ENCODE results near the gene ZYX. TPM values are rescaled to one million over a fixed set of nuclear protein-coding genes. Genes with fewer than 3 reads are reported as not detected.

Gene ZYX
- total and polyA plus RNA-seq, 9 of the 15 experiments (the other 6 are each of a cell fraction or from before 2014, with no cell fraction given): 1.8 to 130 (median 15.7) TPM

DNA sequence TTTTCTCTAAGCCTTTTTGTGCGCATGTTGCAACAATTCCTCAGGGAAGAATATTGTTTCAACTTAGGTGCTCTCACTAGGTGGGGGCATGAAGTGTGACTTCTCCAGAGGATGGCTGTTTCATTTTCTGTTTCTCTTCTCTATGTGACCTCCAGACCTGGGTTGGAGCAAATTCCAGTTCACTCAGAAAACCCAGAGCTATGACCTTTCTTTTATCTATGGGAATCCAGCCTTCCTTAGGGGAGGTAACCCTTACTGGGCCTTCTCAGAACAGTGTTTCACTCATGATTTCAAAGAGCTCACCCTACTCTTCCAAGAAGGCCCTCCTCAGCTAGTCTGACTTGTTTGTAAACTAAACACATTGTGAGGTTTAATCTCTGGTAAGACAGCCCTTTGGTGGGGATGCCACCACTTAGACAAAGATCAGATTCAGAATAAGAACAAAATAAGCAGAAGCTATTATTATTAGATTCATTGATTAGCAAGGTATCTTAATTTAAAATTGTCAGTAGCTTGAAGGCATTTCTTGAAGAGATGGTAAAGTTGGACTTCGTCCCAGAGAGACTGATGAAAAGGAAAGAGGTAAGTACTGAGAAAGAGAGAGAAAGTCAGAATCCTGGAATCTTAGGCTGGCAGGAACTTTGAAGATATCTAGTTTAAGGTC is 45.5 kb downstream of the ZYX start (continued):
- no peak for TF ChIP-seq ELF1 (tag; IDR thresholded peaks at IDR 0.05)
- no peak for TF ChIP-seq HDAC8 (tag; IDR thresholded peaks at IDR 0.05)
- no peak for TF ChIP-seq NFIX (CRISPR knock-in tag; IDR thresholded peaks at IDR 0.05; ENCODE audit: low read depth)
- TF ChIP-seq NELFE (IDR thresholded peaks at IDR 0.05; ENCODE audit: insufficient read depth, insufficient read length): no peak
- no peak for TF ChIP-seq TSC22D4 (tag; IDR thresholded peaks at IDR 0.05)
- TF ChIP-seq CBFA2T2 (conservative IDR thresholded peaks at IDR 0.05): peak; percentile 83
- TF ChIP-seq NCOA4 (IDR thresholded peaks at IDR 0.05; ENCODE audit: partially characterized antibody): no peak
- no peak for TF ChIP-seq MGA (IDR thresholded peaks at IDR 0.05)
- no peak for TF ChIP-seq ZNF75A (CRISPR knock-in tag; IDR thresholded peaks at IDR 0.05)
- TF ChIP-seq, protein P1, sequence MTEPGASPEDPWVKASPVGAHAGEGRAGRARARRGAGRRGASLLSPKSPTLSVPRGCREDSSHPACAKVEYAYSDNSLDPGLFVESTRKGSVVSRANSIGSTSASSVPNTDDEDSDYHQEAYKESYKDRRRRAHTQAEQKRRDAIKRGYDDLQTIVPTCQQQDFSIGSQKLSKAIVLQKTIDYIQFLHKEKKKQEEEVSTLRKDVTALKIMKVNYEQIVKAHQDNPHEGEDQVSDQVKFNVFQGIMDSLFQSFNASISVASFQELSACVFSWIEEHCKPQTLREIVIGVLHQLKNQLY (CRISPR knock-in tag; conservative IDR thresholded peaks at IDR 0.05): no peak
- TF ChIP-seq MAX (CRISPR knock-in tag; IDR thresholded peaks at IDR 0.05): no peak
- no peak for TF ChIP-seq ZNF507 (tag; conservative IDR thresholded peaks at IDR 0.05)

All from K562 (cell line).